Measurements from ENCODE around the gene SUMF1. TPM values are rescaled to one million over a fixed set of nuclear protein-coding genes. Genes with fewer than 3 reads are reported as not detected.

SUMF1 gene
- total and polyA plus RNA-seq, 2 donors (not counting 1 experiment from before 2014, with no cell fraction given), result 10.3 to 21.2 TPM

DNA sequence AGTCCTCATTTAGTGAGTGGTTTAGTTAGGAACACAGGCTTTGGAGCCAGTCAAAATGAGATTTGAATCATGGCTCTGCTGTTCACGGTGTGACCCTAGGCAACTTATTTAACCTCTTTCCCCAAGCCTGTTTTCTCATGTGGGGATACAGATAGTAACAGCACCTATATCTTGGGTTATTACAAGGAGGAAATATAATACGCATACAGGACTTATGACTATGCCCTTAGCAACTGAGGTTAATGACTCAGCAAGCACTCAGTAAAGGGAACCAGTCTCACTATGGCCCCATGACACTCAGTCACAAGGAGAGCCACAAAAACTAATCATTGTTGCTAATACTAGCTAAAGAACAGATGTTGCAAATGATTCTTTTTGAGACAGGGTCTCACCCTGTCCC lies 45.9 kb downstream of the SUMF1 start:
- Histone ChIP-seq H3K4me1 (ENCODE audit: control insufficient read depth in 2 of 2, insufficient read depth in 2 of 2, low read length in 2 of 2) (no peaks in the 10 kb centered on the region), H3K36me3 (replicated peaks in 1 of 2; ENCODE audit: control extremely low read depth in 1 of 2, control insufficient read depth in 1 of 2, extremely low read depth in 1 of 2, insufficient read depth in 2 of 2, low read length in 1 of 2) (peaks cover 4 to 21% of the 10 kb centered on the region in 2 experiments), H3K27me3 (replicated peaks in 1 of 4; ENCODE audit: control extremely low read depth in 1 of 4, control insufficient read depth in 3 of 4, insufficient read depth in 4 of 4, low read length in 3 of 4) (no peaks in the 10 kb centered on the region), H3K4me3 (ENCODE audit: control extremely low read depth in 1 of 5, extremely low read depth in 1 of 5, insufficient read depth in 1 of 5, low read depth in 2 of 5, low read length in 4 of 5) (no peak overlapping the region), H3K79me2 (ENCODE audit: control insufficient read depth, insufficient read depth, low read length) (peaks cover 12% of the 10 kb centered on the region), H3K9ac (ENCODE audit: low read length) (no peak overlapping the region), H3K4me2 (replicated peaks; ENCODE audit: low read depth, low read length, poor library complexity, severe bottlenecking) (no peak overlapping the region), H3K27ac (ENCODE audit: low read length in 2 of 2) (no peak overlapping the region), H2AFZ (ENCODE audit: insufficient read depth, low read depth, low read length, poor library complexity, severe bottlenecking) (no peak overlapping the region), H3K9me3 (ENCODE audit: control extremely low read depth in 1 of 3, control insufficient read depth in 2 of 3, insufficient read depth in 1 of 3, low read length in 2 of 3) (no peaks in the 10 kb centered on the region), H4K20me1 (ENCODE audit: control insufficient read depth, insufficient read depth, low read length, poor library complexity, severe bottlenecking) (no peaks in the 10 kb centered on the region)
- Mint-ChIP-seq H3K4me1 (peaks cover 3% of the 10 kb centered on the region), H3K9me3 (ENCODE audit: insufficient read depth) (no peaks in the 10 kb centered on the region), H3K27me3 (no peaks in the 10 kb centered on the region), H3K27ac (no peak overlapping the region), H3K4me3 (no peak overlapping the region)
- no CpG with 5 or more reads among the region's 2 CpGs for WGBS (ENCODE audit: insufficient coverage)
- TF ChIP-seq, protein P1, sequence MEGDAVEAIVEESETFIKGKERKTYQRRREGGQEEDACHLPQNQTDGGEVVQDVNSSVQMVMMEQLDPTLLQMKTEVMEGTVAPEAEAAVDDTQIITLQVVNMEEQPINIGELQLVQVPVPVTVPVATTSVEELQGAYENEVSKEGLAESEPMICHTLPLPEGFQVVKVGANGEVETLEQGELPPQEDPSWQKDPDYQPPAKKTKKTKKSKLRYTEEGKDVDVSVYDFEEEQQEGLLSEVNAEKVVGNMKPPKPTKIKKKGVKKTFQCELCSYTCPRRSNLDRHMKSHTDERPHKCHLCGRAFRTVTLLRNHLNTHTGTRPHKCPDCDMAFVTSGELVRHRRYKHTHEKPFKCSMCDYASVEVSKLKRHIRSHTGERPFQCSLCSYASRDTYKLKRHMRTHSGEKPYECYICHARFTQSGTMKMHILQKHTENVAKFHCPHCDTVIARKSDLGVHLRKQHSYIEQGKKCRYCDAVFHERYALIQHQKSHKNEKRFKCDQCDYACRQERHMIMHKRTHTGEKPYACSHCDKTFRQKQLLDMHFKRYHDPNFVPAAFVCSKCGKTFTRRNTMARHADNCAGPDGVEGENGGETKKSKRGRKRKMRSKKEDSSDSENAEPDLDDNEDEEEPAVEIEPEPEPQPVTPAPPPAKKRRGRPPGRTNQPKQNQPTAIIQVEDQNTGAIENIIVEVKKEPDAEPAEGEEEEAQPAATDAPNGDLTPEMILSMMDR (IDR thresholded peaks at IDR 0.05), result no peak
- TF ChIP-seq EZH2 (IDR thresholded peaks at IDR 0.05; ENCODE audit: borderline replicate concordance, insufficient read depth, low read depth, low read length, poor library complexity, severe bottlenecking), result no peak
- ATAC-seq (ENCODE audit: low read depth) (no peak), DNase-seq (no peak)
- ChIA-PET POLR2A (no interaction called here), CTCF (no interaction called here)
- intact Hi-C loops (cut with micrococcal nuclease), result no loop called here

DNA sequence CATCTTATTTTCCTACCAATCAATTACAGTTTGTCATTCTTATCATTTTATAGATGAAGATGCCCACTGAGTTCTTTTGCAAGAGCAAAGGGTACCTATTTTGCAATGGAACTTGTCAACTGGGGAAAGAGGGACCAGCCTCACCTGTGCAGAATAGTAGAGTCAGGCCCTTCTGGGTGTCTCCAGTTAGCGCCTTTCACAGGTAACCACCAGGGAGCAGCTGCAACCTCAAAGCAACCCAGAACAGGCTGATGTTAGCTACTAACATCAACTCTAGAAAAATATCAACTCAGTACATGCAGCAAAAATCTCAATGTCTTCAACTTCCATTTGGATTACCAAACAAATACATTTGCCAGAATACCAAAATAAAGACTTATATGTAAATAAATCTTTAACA lies 47.1 kb downstream of the SUMF1 start:
- WGBS (ENCODE audit: insufficient coverage), result 100% methylated on average over 1 of the region's 1 CpG

More for the DNA sequence above, 47.1 kb downstream of the SUMF1 start:
- TF ChIP-seq, protein P1 (IDR thresholded peaks at IDR 0.05), result no peak
- TF ChIP-seq EZH2 (IDR thresholded peaks at IDR 0.05; ENCODE audit: borderline replicate concordance, insufficient read depth, low read depth, low read length, poor library complexity, severe bottlenecking), result no peak
- Histone ChIP-seq H3K36me3 (replicated peaks in 1 of 2; ENCODE audit: control extremely low read depth in 1 of 2, control insufficient read depth in 1 of 2, extremely low read depth in 1 of 2, insufficient read depth in 2 of 2, low read length in 1 of 2) (peaks cover 4 to 21% of the 10 kb centered on the region in 2 experiments), H4K20me1 (ENCODE audit: control insufficient read depth, insufficient read depth, low read length, poor library complexity, severe bottlenecking) (no peaks in the 10 kb centered on the region), H3K4me3 (ENCODE audit: control extremely low read depth in 1 of 5, extremely low read depth in 1 of 5, insufficient read depth in 1 of 5, low read depth in 2 of 5, low read length in 4 of 5) (no peak overlapping the region), H3K27me3 (replicated peaks in 1 of 4; ENCODE audit: control extremely low read depth in 1 of 4, control insufficient read depth in 3 of 4, insufficient read depth in 4 of 4, low read length in 3 of 4) (no peaks in the 10 kb centered on the region), H2AFZ (ENCODE audit: insufficient read depth, low read depth, low read length, poor library complexity, severe bottlenecking) (no peak overlapping the region), H3K79me2 (ENCODE audit: control insufficient read depth, insufficient read depth, low read length) (peaks cover 5% of the 10 kb centered on the region), H3K4me2 (replicated peaks; ENCODE audit: low read depth, low read length, poor library complexity, severe bottlenecking) (no peak overlapping the region), H3K9ac (ENCODE audit: low read length) (no peak overlapping the region), H3K9me3 (ENCODE audit: control extremely low read depth in 1 of 3, control insufficient read depth in 2 of 3, insufficient read depth in 1 of 3, low read length in 2 of 3) (no peaks in the 10 kb centered on the region), H3K27ac (ENCODE audit: low read length in 2 of 2) (no peak overlapping the region), H3K4me1 (ENCODE audit: control insufficient read depth in 2 of 2, insufficient read depth in 2 of 2, low read length in 2 of 2) (no peaks in the 10 kb centered on the region)
- POLR2A ChIA-PET, result no interaction called here
- DNase-seq (no peak), ATAC-seq (ENCODE audit: low read depth) (no peak)
- H3K27ac Mint-ChIP-seq, result no peak overlapping the region
- CTCF ChIA-PET, result no interaction called here
- H3K27me3 Mint-ChIP-seq, result no peaks in the 10 kb centered on the region
- intact Hi-C loops (cut with micrococcal nuclease), result no loop called here
- no peaks in the 10 kb centered on the region for H3K4me1 Mint-ChIP-seq
- no peaks in the 10 kb centered on the region for H3K9me3 Mint-ChIP-seq (ENCODE audit: insufficient read depth)
- no peak overlapping the region for H3K4me3 Mint-ChIP-seq
